Bronchial epithelial cell (primary cell): ENCODE results near the gene MAP3K10. TPM values are rescaled to one million over a fixed set of nuclear protein-coding genes. Genes with fewer than 3 reads are reported as not detected.

Experiments used
- DNase-seq: peaks from one replicate; pipeline ENCODE4 v3.0.0-alpha.2; 2010; ENCODE audit warnings: low read depth
- FAIRE-seq: peaks from 2 replicates; lab custom pipeline; 2011; peaks lifted over from hg19 to GRCh38; lab: Jason Lieb, UNC
- H3K27me3 ChIP-seq: 2 replicates; pipeline ENCODE4 v1.5.1; 2011; ENCODE audit warnings: low read length; ENCODE audit not compliant: control insufficient read depth, insufficient read depth
- H3K36me3 ChIP-seq: 2 replicates; pipeline ENCODE4 v1.5.1; 2011; ENCODE audit warnings: low read length; ENCODE audit not compliant: control insufficient read depth, insufficient read depth
- H3K4me3 ChIP-seq: 2 replicates; pipeline ENCODE4 v1.5.1; 2011; ENCODE audit warnings: mild to moderate bottlenecking, low read depth, low read length, control low read depth
- total RNA-seq: library from RNA; depleted of rRNA; stranded (reverse); fragments of >200 nt; gene quantifications from 2 replicates; pipeline ENCODE4 v1.2.1, GENCODE V29; 2014
- TF ChIP-seq, protein P1 (sequence below): IDR thresholded peaks from 2 replicates; pipeline ENCODE4 v1.5.1; 2011; ENCODE audit warnings: mild to moderate bottlenecking, moderate library complexity, low read length, control low read depth, inconsistent platforms; ENCODE audit not compliant: insufficient read depth, severe bottlenecking

Gene MAP3K10
- total RNA-seq, 1 donor from 2014 or later: 5.0 TPM

DNA sequence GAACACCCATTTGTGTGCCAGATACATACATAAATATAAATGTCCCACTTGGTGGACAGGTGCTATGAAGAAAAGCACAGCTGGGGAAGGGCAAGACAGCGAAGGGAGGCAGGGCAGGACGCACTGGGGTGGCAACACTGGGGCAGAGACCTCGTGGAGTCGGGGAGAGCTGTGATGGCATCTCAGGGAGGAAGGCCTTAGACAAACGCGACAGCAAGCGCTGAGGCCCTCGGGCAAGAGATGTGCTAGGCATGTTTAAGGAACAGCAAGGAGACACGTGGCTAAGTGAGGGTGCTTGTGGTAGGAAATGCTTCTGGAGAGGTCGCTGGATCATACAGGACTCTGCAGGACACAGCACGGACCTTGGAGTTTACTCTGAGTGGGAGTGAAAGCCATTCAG lies 58.6 kb downstream of the MAP3K10 start:
- no peak overlapping the region for H3K4me3 ChIP-seq
- FAIRE-seq: no peak
- TF ChIP-seq, protein P1, sequence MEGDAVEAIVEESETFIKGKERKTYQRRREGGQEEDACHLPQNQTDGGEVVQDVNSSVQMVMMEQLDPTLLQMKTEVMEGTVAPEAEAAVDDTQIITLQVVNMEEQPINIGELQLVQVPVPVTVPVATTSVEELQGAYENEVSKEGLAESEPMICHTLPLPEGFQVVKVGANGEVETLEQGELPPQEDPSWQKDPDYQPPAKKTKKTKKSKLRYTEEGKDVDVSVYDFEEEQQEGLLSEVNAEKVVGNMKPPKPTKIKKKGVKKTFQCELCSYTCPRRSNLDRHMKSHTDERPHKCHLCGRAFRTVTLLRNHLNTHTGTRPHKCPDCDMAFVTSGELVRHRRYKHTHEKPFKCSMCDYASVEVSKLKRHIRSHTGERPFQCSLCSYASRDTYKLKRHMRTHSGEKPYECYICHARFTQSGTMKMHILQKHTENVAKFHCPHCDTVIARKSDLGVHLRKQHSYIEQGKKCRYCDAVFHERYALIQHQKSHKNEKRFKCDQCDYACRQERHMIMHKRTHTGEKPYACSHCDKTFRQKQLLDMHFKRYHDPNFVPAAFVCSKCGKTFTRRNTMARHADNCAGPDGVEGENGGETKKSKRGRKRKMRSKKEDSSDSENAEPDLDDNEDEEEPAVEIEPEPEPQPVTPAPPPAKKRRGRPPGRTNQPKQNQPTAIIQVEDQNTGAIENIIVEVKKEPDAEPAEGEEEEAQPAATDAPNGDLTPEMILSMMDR: no peak

DNA sequence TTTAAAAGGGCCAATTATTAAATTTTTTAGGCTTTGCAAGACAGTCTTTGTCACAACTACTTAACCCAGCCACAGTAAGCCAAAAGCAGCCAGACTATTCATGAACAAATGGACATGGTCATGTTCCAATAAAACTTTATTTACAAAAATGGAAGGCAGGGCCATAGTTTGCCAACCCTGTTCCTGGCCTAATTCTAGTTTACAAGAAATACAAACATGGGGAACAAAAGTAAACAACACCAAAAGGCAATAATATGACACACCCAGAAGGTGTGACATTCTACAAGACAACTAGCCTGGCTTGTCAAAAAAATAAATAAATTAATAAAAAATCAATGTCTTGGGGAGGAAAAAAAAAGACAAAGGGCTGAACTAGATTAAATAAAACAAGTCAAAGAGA lies 60.0 kb downstream of the MAP3K10 start:
- no peak for FAIRE-seq

More for the DNA sequence above, 58.6 kb downstream of the MAP3K10 start:
- Histone ChIP-seq H3K27me3 (no peaks in the 10 kb centered on the region), H3K36me3 (peaks cover 13% of the 10 kb centered on the region)
- no peak for DNase-seq

DNA sequence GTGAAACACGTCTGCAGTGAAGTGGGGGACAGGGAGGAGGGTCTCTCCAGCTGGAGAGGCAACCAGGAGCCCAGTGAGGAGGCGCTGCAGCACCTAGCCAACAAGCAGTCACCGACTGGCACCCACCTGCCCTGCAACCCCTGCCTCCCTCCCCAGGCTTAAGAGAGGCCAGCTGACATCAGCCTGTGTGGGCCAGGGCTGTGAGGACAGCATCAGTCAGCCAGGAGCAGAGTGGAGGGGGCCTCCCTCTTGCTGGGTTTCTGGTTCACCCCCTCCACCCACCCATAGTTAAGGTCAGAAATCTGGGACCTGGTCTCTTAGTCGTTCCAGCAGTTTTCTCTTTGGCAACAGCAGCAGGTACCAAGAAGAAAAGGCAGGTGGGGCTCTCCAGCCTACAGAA lies 60.8 kb downstream of the MAP3K10 start:
- DNase-seq (no peak), FAIRE-seq (no peak)
- H3K27me3 ChIP-seq: no peaks in the 10 kb centered on the region
- peaks cover 31% of the 10 kb centered on the region for H3K36me3 ChIP-seq
- H3K4me3 ChIP-seq: no peak overlapping the region
- TF ChIP-seq, protein P1: no peak

More for the DNA sequence above, 60.0 kb downstream of the MAP3K10 start:
- TF ChIP-seq, protein P1: no peak
- no peaks in the 10 kb centered on the region for H3K27me3 ChIP-seq
- H3K36me3 ChIP-seq: peaks cover 26% of the 10 kb centered on the region
- no peak overlapping the region for H3K4me3 ChIP-seq
- DNase-seq: no peak

DNA sequence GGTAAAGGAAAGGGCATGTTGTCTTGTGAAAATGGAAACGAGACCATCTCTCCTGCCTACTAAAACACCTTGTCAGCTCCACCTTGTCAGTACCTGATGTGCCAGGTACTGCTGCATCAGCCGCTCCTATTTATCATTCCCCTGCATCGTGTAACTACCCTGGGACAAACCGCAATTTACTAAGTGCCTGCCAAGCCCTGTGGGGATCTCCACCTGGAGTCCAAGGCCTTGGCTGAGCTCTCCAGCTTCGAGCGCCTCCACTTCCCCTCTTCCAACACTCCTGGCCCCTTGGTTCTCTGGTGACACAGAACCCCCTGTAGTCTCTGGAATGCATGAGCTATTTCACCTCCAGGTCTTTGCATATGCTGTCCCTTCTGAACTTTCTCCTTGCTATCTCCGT lies 61.2 kb downstream of the MAP3K10 start:
- TF ChIP-seq, protein P1: no peak
- DNase-seq: no peak
- Histone ChIP-seq H3K36me3 (peaks cover 35% of the 10 kb centered on the region), H3K4me3 (no peak overlapping the region), H3K27me3 (no peaks in the 10 kb centered on the region)
- FAIRE-seq: no peak

DNA sequence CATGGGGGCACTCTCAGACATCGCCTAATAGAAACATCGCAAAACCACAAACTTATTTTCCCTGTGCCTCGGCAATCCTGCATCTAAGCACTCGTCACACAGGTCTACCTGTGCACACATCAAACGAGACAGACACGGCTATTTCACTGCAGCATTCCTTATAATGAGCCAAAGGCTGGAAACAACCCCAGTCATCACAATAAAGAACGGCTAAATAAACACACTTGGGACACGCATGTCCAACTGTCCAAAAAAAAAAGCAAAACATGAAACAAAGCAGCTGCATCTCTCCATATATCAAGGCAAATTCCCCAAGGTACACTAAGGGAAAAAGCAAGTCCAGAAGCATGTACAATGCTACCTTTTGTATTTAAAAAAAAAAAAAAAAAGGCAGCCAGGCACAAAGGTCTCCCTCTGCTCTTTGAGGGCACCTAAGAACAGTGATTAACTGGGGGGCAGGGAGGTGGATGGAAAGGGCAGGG lies 62.4 kb downstream of the MAP3K10 start:
- no peak for FAIRE-seq
- H3K4me3 ChIP-seq: no peak overlapping the region
- TF ChIP-seq, protein P1: no peak
- no peak for DNase-seq
- H3K27me3 ChIP-seq: no peaks in the 10 kb centered on the region
- H3K36me3 ChIP-seq: peaks cover 32% of the 10 kb centered on the region
